GM19324 (cell line): Measurements from ENCODE around the gene ILK.

Experiments used
- ATAC-seq: cut with Tn5 transposase; IDR thresholded peaks from one replicate; pipeline ENCODE4 v1.9.1; 2021; ENCODE audit warnings: mild to moderate bottlenecking, moderate library complexity; ENCODE audit not compliant: unreplicated experiment, low FRiP score

The ILK gene

GRCh38 chr11:6654281-6655019 is 50.9 kb downstream of the ILK start:
- ATAC-seq: no peak

GRCh38 chr11:6655020-6655789 is 51.6 kb downstream of the ILK start:
- no peak for ATAC-seq

- no peak for ATAC-seq
These were observed 52.4 kb downstream of the ILK start, which contains the start of gene DCHS1 for GRCh38 chr11:6655790-6656583. Gene DCHS1, minus strand, starts transcription at chr11:6655809. Its CDS starts 14,196 bp downstream, at chr11:6641613.

- no peak for ATAC-seq
These were observed 53.0 kb downstream of the ILK start for GRCh38 chr11:6656584-6656915.

- ATAC-seq: no peak
These were observed 53.4 kb downstream of the ILK start for GRCh38 chr11:6656936-6657335.

- ATAC-seq: no peak
These were observed 53.8 kb downstream of the ILK start for GRCh38 chr11:6657346-6657745.

GRCh38 chr11:6658647-6659046 is 55.1 kb downstream of the ILK start:
- ATAC-seq: no peak
